Lung (tissue), 12 donors: ENCODE results near the gene SPEF2. TPM values are rescaled to one million over a fixed set of nuclear protein-coding genes. Genes with fewer than 3 reads are reported as not detected.

ENCODE experiments used
- ATAC-seq: fragments of 200-7000 bp; cut with Tn5 transposase; one replicate; pipeline ENCODE4 v1.9.1; 2020; ENCODE audit warnings: moderate number of reproducible peaks; ENCODE audit not compliant: insufficient read depth, low FRiP score
- DNase-seq, 3 donors: peaks; one replicate each; pipeline ENCODE4 v3.0.0-alpha.2; 2013 to 2017
- H3K27ac ChIP-seq, 2 donors: one replicate each; pipeline ENCODE4 v1.5.1; 2013; ENCODE audit warnings: mild to moderate bottlenecking in 2 of 2, moderate library complexity in 2 of 2, control low read depth in 1 of 2, inconsistent platforms in 1 of 2, low read depth in 1 of 2, low read length in 1 of 2
- H3K27me3 ChIP-seq, 3 donors: one replicate each; pipeline ENCODE4 v1.5.1; 2013; ENCODE audit warnings: low read length in 2 of 3; ENCODE audit not compliant: control insufficient read depth in 3 of 3, insufficient read depth in 3 of 3
- H3K36me3 ChIP-seq, 4 donors: one replicate each; pipeline ENCODE4 v1.5.1; 2013; ENCODE audit warnings: low read length in 4 of 4, mild to moderate bottlenecking in 1 of 4, moderate library complexity in 1 of 4; ENCODE audit not compliant: control insufficient read depth in 4 of 4, insufficient read depth in 4 of 4
- H3K4me1 ChIP-seq, 5 donors: one replicate each; pipeline ENCODE4 v1.5.1; 2013; ENCODE audit warnings: low read length in 5 of 5, mild to moderate bottlenecking in 2 of 5, moderate library complexity in 1 of 5; ENCODE audit not compliant: control insufficient read depth in 5 of 5, insufficient read depth in 5 of 5
- H3K4me3 ChIP-seq: one replicate; pipeline ENCODE4 v1.5.1; 2013; ENCODE audit warnings: mild to moderate bottlenecking, control low read depth, moderate library complexity
- H3K9ac ChIP-seq, 2 donors: one replicate each; pipeline ENCODE4 v1.5.1; 2013; ENCODE audit warnings: low read length in 2 of 2, control low read depth in 1 of 2; ENCODE audit not compliant: insufficient read depth in 1 of 2
- H3K9me3 ChIP-seq, 4 donors: one replicate each; pipeline ENCODE4 v1.5.1; 2013; ENCODE audit warnings: low read length in 3 of 4, mild to moderate bottlenecking in 1 of 4, moderate library complexity in 1 of 4; ENCODE audit not compliant: control insufficient read depth in 4 of 4, insufficient read depth in 3 of 4
- WGBS, 2 donors: extraction: QIAGEN DNeasy Blood & Tissue Kit; methylation state at CpG; one replicate each; pipeline ENCODE4 v1.1.7; 2013; 5-methylcytosine and 5-hydroxymethylcytosine counted together
- polyA plus RNA-seq, 2 donors: library from polyadenylated mRNA; stranded (reverse); fragments of 200-250 nt; gene quantifications; one replicate each; pipeline ENCODE4 v1.2.1, GENCODE V29; 2013
- total RNA-seq, 2 donors: library from RNA; depleted of rRNA in 1 of 2; stranded (reverse); fragments of >200 nt in 1 of 2; gene quantifications; one replicate each; pipeline ENCODE4 v1.2.1, GENCODE V29; 2014 to 2021
- TF ChIP-seq, protein P1 (sequence below): IDR thresholded peaks from 2 replicates; pipeline ENCODE4 v1.5.1; 2012; ENCODE audit warnings: mild to moderate bottlenecking; ENCODE audit errors: control extremely low read depth, extremely low read depth
- donor health status: control.
- donor health status: control.
- donor health status: Bipolar disorder and iron deficiency.
- donor health status: healthy.
- donor health status: DM: yes; HTN: yes; CAD: no.

Gene SPEF2
- total and polyA plus RNA-seq, 4 donors: 2.7 to 73.9 (median 11.3) TPM

DNA sequence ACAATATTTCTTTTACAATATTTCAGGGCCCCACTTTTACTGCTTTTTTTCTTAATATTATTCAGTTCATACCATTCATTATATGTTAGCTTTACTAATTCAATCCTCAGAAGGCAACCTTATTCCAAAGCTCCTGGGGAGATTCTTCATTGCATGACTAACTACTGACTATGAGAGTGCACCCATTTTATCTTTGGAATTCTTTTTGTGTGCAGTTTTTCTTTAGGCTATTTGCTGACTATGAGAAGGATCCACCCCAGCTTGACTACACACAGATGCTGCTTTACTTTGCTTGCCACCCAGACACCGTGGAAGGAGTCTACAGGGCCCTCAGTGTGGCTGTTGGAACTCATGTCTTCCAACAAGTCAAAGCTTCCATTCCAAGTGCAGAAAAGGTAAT, 182.1 kb downstream of the SPEF2 start:
- H3K4me1 ChIP-seq: peaks cover 0 to 10% (median 0%) of the 10 kb centered on the region in 5 donors
- H3K36me3 ChIP-seq: no peaks in the 10 kb centered on the region
- no peaks in the 10 kb centered on the region for H3K27me3 ChIP-seq
- DNase-seq (no peak), ATAC-seq (no peak)
- 98 to 100% methylated on average over 1 of the region's 1 CpG for WGBS, 2 donors
- H3K4me3 ChIP-seq: no peak overlapping the region
- H3K9ac ChIP-seq: no peak overlapping the region
- no peaks in the 10 kb centered on the region for H3K9me3 ChIP-seq
- no peak overlapping the region for H3K27ac ChIP-seq
- TF ChIP-seq, protein P1, sequence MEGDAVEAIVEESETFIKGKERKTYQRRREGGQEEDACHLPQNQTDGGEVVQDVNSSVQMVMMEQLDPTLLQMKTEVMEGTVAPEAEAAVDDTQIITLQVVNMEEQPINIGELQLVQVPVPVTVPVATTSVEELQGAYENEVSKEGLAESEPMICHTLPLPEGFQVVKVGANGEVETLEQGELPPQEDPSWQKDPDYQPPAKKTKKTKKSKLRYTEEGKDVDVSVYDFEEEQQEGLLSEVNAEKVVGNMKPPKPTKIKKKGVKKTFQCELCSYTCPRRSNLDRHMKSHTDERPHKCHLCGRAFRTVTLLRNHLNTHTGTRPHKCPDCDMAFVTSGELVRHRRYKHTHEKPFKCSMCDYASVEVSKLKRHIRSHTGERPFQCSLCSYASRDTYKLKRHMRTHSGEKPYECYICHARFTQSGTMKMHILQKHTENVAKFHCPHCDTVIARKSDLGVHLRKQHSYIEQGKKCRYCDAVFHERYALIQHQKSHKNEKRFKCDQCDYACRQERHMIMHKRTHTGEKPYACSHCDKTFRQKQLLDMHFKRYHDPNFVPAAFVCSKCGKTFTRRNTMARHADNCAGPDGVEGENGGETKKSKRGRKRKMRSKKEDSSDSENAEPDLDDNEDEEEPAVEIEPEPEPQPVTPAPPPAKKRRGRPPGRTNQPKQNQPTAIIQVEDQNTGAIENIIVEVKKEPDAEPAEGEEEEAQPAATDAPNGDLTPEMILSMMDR: no peak

DNA sequence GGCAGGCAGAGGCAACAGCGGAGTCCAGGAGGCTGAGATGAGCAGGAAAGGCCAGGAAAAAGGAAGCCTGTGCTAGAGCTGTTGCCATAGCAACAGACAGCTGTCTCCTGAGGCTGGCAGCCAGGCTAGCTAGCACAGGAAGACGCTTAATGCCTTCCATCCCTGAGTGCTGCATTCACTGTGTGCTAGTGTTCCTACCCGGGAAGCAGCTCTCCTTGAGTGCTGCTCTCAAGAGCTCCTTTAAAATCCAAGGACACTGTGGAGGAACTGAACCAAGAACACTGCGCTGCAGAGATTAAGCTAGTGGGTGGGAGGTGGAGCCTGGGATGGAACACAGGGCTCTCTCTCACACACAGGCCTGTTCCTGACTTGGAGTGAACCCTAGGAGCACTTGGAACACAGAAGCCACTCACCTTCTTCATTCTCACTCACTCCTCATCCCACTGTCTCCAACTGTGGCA, 185.6 kb downstream of the SPEF2 start:
- H3K27ac ChIP-seq: no peak overlapping the region

DNA sequence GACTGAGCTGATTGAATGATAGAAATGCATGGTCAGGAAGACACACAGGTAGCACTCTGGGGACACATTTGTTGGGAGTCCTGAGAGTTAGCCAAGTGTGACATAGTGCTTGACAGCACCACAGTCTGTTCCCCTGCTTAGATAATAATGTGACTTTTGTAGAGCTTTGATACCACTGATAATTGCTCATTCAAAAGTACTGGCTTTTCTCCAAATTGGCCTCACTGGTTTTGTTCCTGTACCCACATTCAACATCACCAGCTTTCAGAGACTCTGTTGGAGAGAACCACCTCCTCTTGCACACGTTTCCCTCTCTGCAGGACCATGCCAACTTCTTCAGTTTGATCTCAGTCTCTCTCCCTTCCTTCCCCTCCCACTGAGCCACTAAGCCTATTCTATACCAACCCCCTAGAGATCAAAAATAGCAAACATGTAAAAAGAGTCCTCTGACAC, 186.6 kb downstream of the SPEF2 start:
- H3K27me3 ChIP-seq: no peaks in the 10 kb centered on the region
- ATAC-seq (no peak), DNase-seq (no peak)
- H3K27ac ChIP-seq: no peak overlapping the region
- H3K9ac ChIP-seq: no peak overlapping the region
- TF ChIP-seq, protein P1: no peak
- no peak overlapping the region for H3K4me3 ChIP-seq
- no peaks in the 10 kb centered on the region for H3K9me3 ChIP-seq
- 22 to 38% methylated on average over 1 of the region's 1 CpG for WGBS, 2 donors
- peaks cover 0 to 10% (median 0%) of the 10 kb centered on the region in 5 donors for H3K4me1 ChIP-seq
- H3K36me3 ChIP-seq: no peaks in the 10 kb centered on the region

More for the DNA sequence above, 185.6 kb downstream of the SPEF2 start:
- Histone ChIP-seq H3K4me1 (peaks cover 0 to 10% (median 0%) of the 10 kb centered on the region in 5 donors), H3K4me3 (no peak overlapping the region), H3K27me3 (no peaks in the 10 kb centered on the region), H3K9me3 (no peaks in the 10 kb centered on the region), H3K9ac (no peak overlapping the region), H3K36me3 (no peaks in the 10 kb centered on the region)
- TF ChIP-seq, protein P1: no peak
- WGBS, 2 donors: 27 to 36% methylated on average over 4 of the region's 4 CpGs
- ATAC-seq: no peak
- DNase-seq: peak; percentile 68 to 85 (median 77)

DNA sequence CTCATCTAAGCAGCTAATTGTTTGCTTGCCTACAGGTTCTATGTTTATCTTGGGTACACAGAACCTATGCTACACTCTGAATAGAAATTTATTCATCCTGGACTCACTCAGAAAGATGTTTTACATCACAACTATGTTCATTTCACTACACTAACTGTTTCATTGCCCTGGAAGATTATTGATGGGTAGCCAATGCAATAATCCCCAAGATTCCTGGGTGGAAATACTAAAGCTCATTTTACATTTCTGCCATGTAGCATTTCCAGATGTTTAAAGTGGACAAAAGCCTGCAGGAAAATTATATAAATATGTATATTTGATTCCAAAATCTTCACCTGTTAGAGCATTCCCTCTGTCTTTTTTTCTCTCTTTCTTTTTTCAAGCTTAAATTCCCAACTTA, 187.2 kb downstream of the SPEF2 start:
- Histone ChIP-seq H3K27ac (no peak overlapping the region), H3K27me3 (no peaks in the 10 kb centered on the region), H3K4me3 (no peak overlapping the region), H3K4me1 (peaks cover 0 to 10% (median 0%) of the 10 kb centered on the region in 5 donors), H3K9ac (no peak overlapping the region), H3K9me3 (no peaks in the 10 kb centered on the region), H3K36me3 (no peaks in the 10 kb centered on the region)
- ATAC-seq: no peak
- TF ChIP-seq, protein P1: no peak
- no peak for DNase-seq
